ENCODE data around the gene MS4A3. TPM values are rescaled to one million over a fixed set of nuclear protein-coding genes. Genes with fewer than 3 reads are reported as not detected.
"Not testable (repeated sequence)": the region's sequence is repeated elsewhere in the genome, so short reads cannot be mapped to it uniquely, and the experiment has no call there.

The MS4A3 gene, protein sequence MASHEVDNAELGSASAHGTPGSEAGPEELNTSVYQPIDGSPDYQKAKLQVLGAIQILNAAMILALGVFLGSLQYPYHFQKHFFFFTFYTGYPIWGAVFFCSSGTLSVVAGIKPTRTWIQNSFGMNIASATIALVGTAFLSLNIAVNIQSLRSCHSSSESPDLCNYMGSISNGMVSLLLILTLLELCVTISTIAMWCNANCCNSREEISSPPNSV
- total RNA-seq = 1 to 10 TPM in 1 of 9 donors, not detected in 8; 1.4 TPM
- polyA plus RNA-seq = under 1 TPM in 1 of 2 donors, not detected in 1; 0.11 TPM
- long read RNA-seq, donor 1 = 0 reads
- long read RNA-seq, donor 2 = 0 reads
- long read RNA-seq, donor 3 = 0 reads

DNA sequence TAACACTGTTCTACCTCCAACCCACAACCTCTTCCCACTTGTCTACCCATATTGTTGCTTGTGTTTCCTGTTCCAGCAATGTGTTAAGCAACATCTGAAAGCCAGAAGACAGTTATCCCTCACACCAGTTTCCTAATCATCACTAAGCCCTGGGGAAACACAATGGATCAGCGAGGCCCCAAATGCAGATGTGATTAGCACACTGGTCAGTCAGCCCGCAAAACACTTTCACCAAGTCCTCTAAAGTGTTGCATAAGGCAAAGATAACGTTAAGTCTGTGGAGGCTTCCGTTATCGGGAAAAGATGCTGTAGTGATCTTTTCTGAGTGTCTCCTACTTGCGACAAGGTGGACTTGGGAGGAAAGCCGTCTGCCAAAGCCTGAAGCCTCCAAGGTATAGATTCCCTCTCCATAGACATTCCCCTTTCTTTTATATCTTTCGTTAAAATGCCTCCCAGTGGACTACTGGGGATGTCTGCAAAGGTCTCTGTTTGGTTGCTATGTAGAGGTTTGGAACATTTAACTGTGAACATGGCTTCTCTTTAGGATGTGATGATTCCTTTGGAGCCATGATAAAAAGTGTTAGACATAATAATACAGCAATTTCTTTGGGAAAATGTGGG, at the start of gene MS4A3:
Gene MS4A3 (plus strand): TSS at position 317 of the 621 bp plus-strand sequence. CDS start 4,496 bp downstream, outside the sequence.
- 44 to 60% (median 55%) methylated on average over 8 of the region's 8 CpGs for WGBS, 4 donors
- H3K9me3 ChIP-seq = peaks cover 0 to 6% (median 0%) of the 10 kb centered on the region in 12 donors
- H3K27ac ChIP-seq = no peak within 1 kb of the TSS
- H3K4me1 ChIP-seq = peaks cover 0 to 3% (median 0%) of the 10 kb centered on the region in 12 donors
- DNase-seq (no peak), ATAC-seq (no peak)
- TF ChIP-seq, protein P1, sequence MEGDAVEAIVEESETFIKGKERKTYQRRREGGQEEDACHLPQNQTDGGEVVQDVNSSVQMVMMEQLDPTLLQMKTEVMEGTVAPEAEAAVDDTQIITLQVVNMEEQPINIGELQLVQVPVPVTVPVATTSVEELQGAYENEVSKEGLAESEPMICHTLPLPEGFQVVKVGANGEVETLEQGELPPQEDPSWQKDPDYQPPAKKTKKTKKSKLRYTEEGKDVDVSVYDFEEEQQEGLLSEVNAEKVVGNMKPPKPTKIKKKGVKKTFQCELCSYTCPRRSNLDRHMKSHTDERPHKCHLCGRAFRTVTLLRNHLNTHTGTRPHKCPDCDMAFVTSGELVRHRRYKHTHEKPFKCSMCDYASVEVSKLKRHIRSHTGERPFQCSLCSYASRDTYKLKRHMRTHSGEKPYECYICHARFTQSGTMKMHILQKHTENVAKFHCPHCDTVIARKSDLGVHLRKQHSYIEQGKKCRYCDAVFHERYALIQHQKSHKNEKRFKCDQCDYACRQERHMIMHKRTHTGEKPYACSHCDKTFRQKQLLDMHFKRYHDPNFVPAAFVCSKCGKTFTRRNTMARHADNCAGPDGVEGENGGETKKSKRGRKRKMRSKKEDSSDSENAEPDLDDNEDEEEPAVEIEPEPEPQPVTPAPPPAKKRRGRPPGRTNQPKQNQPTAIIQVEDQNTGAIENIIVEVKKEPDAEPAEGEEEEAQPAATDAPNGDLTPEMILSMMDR (IDR thresholded peaks at IDR 0.05) = no peak
- no peak for TF ChIP-seq POLR2A (IDR thresholded peaks at IDR 0.05)
- H3K27me3 ChIP-seq = no peaks in the 10 kb centered on the region
- no peaks in the 10 kb centered on the region for H3K36me3 ChIP-seq
- intact Hi-C loops (cut with DNase I) = no loop called here
- H3K4me3 ChIP-seq = no peak within 1 kb of the TSS

DNA sequence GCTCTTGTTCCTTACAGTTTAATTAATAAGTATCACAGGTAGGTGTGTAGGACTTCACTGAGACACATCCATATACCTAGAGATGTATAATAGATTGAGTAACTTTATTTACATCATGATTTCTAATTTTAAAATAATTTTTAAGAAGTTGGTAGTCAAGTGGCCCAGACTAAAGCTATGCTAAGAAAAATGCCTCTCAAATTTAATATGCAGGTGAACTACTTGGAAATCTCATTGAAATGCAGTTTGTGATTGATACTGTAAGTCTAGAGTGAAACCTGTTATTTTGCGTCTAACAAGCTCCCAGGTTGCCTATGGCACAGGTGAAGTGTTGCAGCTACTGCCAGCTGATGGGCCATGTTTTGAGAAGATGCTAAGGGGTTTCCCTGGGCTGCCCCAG, 39.6 kb upstream of the MS4A3 start, which contains the start of gene OOSP4B:
Gene OOSP4B (plus strand): TSS at position 301 of the 400 bp plus-strand sequence.
- intact Hi-C loops (cut with DNase I) = no loop called here
- H3K36me3 ChIP-seq = no peaks in the 10 kb centered on the region
- H3K4me1 ChIP-seq = no peaks in the 10 kb centered on the region
- H3K27ac ChIP-seq = no peak within 1 kb of the TSS
- TF ChIP-seq POLR2A (IDR thresholded peaks at IDR 0.05) = no peak
- TF ChIP-seq, protein P1 (IDR thresholded peaks at IDR 0.05) = no peak
- DNase-seq (no peak), ATAC-seq (no peak)
- 89 to 100% (median 92%) methylated on average over 1 of the region's 1 CpG for WGBS, 4 donors
- no peaks in the 10 kb centered on the region for H3K9me3 ChIP-seq
- no peak within 1 kb of the TSS for H3K4me3 ChIP-seq
- H3K27me3 ChIP-seq = no peaks in the 10 kb centered on the region

DNA sequence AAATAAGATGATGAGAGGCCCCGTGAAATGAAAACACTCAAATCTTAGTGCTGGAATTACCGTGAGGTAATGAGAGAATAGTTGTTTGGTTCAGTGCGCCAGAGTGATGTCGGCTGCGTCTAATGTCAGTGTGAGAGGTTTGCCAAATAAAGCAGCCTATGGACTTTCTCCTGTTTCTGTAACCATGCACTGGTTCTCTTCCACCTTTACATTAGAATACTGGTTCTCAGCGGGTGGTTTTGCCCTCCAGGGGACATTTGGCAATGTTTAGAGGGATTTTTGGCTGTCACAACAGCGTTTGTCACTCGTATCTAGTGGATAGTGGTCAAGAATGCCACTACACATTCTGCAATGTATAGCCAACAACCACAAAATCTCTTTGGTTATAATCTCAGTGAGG, 38.4 kb upstream of the MS4A3 start:
- H3K36me3 ChIP-seq = no peaks in the 10 kb centered on the region
- intact Hi-C loops (cut with DNase I) = no loop called here
- TF ChIP-seq, protein P1 (IDR thresholded peaks at IDR 0.05) = no peak
- no peak for TF ChIP-seq POLR2A (IDR thresholded peaks at IDR 0.05)
- no peak overlapping the region for H3K4me3 ChIP-seq
- no peak for ATAC-seq
- WGBS, 4 donors = 50 to 70% (median 58%) methylated on average over 8 of the region's 8 CpGs
- H3K27me3 ChIP-seq = no peaks in the 10 kb centered on the region
- no peak overlapping the region for H3K27ac ChIP-seq
- no peak for DNase-seq
- no peaks in the 10 kb centered on the region for H3K9me3 ChIP-seq
- no peaks in the 10 kb centered on the region for H3K4me1 ChIP-seq

DNA sequence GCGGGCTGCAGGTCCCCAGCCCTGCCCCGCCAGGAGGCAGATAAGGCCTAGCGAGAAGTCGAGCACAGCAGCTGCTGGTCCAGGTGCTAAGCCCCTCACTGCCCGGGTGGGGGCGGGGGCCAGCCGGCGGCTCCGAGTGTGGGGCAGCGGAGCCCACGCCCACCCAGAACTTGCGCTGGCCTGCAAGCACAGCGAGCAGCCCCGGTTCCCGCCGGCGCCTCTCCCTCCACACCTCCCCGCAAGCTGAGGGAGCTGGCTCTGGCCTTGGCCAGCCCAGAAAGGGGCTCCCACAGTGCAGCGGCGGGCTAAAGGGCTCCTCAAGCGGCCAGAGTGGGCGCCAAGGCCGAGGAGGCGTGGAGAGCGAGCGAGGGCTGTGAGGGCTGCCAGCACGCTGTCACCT, 36.1 kb upstream of the MS4A3 start:
- DNase-seq; H3K36me3 ChIP-seq; H3K4me3 ChIP-seq; H3K4me1 ChIP-seq; H3K27me3 ChIP-seq; H3K9me3 ChIP-seq; H3K27ac ChIP-seq; ATAC-seq; intact Hi-C loops (cut with DNase I): not testable (repeated sequence)
- 93 to 96% (median 96%) methylated on average over 22 to 27 of the region's 27 CpGs for WGBS, 4 donors
